Measurements from ENCODE around the gene NIPBL.

Gene NIPBL

GRCh38 chr5:37109338-37109737, 232.8 kb downstream of the NIPBL start:
- DNase-seq, result no peak

DNA sequence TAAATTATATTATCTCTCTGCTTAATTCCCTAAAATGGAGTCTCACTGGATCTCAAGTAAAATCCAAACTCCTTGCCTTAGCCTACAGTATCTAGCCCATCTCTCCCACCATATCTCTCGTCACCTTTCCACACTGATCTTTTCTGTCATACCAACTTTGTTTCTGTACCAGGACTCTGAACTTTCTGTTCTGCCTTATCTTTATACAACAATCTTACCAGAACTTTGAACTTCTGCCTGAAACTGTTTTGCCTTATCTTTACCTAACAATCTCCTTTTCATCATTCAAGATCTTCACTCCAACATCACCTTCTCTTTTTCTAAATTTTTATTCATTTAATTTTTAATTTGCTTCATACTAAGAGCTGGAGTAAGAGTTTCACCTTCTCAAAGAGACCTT, 233.6 kb downstream of the NIPBL start:
- no peak for DNase-seq

DNA sequence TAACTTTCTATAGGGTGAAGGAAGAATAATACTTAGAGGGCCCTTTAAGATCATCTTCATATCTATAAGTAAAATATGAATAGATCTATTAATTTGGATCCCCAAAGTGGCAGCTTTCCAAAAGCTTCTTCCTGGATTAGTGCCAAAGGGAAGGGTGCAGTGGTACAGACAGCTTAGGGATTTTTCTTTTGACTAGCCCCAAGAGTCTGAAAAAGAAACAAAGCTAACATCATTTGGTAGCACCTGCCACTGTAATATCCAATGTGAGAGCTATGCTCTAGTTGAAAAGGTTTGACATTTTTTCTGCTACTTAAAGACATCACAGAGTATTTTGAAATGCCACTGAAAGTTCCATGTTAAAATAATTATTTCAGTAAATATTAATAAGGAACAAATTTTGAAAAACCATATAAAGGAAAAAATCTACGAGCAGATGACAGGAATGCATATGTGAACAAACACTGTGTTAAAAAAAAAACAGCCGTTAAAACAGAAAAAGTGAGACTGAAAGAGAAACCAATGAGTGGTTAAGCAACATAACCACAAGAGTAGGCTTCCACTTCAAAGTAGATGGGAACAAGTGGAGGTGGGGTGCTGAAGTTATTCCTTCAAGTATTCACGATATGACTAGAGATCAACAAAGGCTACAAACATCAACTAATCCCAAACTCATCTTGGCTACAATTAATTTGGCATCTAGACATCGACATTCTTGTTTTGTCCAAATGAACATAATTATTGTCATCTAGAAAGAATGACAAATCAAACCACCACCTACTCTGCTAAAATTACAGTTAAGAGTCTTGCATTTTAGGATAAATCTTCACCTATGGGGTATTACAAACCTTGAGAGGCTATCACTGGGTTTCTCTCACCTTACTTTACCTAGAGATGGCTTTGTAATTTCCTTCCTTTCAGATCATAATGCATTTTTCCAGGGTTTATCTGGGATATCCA, 235.1 kb downstream of the NIPBL start:
- no peak for DNase-seq

DNA sequence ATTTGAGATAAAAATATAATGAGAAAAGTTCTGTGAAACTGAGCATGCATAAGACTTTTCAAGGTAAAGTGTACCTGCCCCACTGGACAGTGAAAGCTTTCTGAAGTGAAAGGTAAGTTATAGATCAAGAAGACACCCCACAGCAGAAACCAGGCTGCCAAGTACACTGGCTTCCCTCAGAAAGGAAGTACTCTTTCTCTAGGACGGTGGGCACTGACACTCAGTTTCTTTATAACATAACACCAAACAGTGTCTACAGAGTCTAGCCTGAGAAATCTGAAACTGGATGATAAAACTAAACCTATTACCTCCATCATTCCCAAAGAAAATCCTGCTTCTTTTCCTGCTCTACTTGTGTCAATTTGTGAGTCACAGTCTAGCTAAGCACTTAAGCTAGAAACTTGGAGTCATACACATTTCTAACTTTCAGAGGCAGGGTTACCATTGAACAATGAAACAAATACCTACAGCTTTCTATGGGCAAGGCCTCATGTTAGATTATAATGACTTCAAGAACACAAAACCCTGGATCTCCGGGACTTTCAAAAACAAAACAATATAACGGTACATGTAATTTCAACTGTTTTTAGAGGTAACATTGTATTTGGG, 235.9 kb downstream of the NIPBL start:
- DNase-seq, result no peak
